Colonic mucosa (tissue), 4 donors: ENCODE measurements around the gene POMGNT2. TPM values are rescaled to one million over a fixed set of nuclear protein-coding genes. Genes with fewer than 3 reads are reported as not detected.

Experiments used
- DNase-seq: peaks from one replicate; pipeline ENCODE4 v3.0.0-alpha.2; 2020
- H3K27ac ChIP-seq: fragments of 200-600 bp; one replicate; pipeline ENCODE4 v1.8.0; 2021
- H3K27me3 ChIP-seq: fragments of 200-600 bp; one replicate; pipeline ENCODE4 v1.8.0; 2021
- H3K36me3 ChIP-seq: fragments of 200-600 bp; one replicate; pipeline ENCODE4 v1.8.0; 2021
- H3K4me1 ChIP-seq: fragments of 200-600 bp; one replicate; pipeline ENCODE4 v1.8.0; 2021; ENCODE audit warnings: mild to moderate bottlenecking
- H3K4me3 ChIP-seq: fragments of 200-600 bp; one replicate; pipeline ENCODE4 v1.8.0; 2021
- H3K9ac ChIP-seq, 2 donors: one replicate each; pipeline ENCODE4 v1.7.0; 2013; ENCODE audit warnings: control low read depth in 2 of 2, low read depth in 2 of 2, low read length in 2 of 2
- H3K9me3 ChIP-seq: fragments of 200-600 bp; one replicate; pipeline ENCODE4 v1.8.0; 2021
- intact Hi-C: fragments of 100-400 bp; cut with DNase I; formaldehyde crosslinking; loops from one replicate; pipeline ENCODE4 v1.14.1; 2022
- total RNA-seq, 2 donors: library from RNA; stranded (reverse); fragmentation: NEBNext Ultra II Directional in 1 of 2; extraction: Animal tissue kit (Norgen Biotek cat#: 25700) in 1 of 2; gene quantifications; one replicate each; pipeline ENCODE4 v1.2.1, GENCODE V29; 2021
- TF ChIP-seq, protein P1 (sequence below): fragments of 200-600 bp; IDR thresholded peaks from one replicate; pipeline ENCODE4 v1.8.0; 2022; ENCODE audit warnings: antibody characterized with exemption, mild to moderate bottlenecking
- donor health status: healthy.
- donor health status: DM: no; HTN: no; CAD: no.
- donor health status: DM: no; HTN: no; CAD: no.

POMGNT2 gene
- total RNA-seq, 2 donors from 2014 or later = 5.2 to 11.0 TPM

DNA sequence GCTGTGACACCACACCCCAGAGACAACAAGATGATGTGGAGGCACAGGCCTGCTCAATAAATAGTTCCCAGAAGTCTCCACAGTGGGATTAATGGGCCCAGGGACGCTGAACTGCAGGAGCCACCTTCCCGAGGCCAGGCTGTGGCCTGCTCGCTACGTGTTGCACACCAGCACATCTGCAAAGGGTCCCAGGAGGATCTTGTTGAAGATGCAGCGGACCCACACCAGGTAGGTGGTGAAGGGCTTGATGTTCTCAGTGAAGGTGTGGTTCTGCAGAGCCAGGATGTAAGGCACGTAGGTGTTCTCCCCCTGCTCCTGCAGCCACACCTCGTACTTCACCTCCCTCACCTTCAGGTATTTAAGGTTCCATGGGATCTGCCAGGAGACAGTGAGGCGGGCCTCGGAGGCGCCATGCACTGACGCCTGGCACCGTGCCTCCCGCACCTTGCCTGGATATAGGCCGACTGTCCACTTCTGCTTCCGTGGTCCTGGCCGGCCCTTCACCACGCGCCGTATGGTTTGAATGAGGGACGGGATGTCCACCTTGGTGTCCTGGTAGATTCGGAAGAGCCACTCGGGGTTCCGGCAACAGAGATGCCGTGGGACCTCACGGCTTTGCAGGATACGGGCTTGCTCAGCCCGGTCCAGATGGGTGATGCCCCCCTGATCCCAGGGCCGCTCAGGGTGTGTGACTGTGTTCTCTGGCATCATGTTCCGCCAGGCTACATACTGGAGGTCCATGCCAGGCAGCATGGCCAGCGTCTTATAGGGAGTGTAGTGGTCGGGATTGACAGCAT lies 26.1 kb downstream of the POMGNT2 start:
- intact Hi-C loops = no loop called here
- H3K9ac ChIP-seq = no peak overlapping the region
- H3K4me3 ChIP-seq = no peak overlapping the region
- H3K4me1 ChIP-seq = no peaks in the 10 kb centered on the region
- DNase-seq = no peak
- no peaks in the 10 kb centered on the region for H3K9me3 ChIP-seq
- no peak overlapping the region for H3K27ac ChIP-seq
- TF ChIP-seq, protein P1, sequence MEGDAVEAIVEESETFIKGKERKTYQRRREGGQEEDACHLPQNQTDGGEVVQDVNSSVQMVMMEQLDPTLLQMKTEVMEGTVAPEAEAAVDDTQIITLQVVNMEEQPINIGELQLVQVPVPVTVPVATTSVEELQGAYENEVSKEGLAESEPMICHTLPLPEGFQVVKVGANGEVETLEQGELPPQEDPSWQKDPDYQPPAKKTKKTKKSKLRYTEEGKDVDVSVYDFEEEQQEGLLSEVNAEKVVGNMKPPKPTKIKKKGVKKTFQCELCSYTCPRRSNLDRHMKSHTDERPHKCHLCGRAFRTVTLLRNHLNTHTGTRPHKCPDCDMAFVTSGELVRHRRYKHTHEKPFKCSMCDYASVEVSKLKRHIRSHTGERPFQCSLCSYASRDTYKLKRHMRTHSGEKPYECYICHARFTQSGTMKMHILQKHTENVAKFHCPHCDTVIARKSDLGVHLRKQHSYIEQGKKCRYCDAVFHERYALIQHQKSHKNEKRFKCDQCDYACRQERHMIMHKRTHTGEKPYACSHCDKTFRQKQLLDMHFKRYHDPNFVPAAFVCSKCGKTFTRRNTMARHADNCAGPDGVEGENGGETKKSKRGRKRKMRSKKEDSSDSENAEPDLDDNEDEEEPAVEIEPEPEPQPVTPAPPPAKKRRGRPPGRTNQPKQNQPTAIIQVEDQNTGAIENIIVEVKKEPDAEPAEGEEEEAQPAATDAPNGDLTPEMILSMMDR = no peak
- no peaks in the 10 kb centered on the region for H3K27me3 ChIP-seq
- no peaks in the 10 kb centered on the region for H3K36me3 ChIP-seq

DNA sequence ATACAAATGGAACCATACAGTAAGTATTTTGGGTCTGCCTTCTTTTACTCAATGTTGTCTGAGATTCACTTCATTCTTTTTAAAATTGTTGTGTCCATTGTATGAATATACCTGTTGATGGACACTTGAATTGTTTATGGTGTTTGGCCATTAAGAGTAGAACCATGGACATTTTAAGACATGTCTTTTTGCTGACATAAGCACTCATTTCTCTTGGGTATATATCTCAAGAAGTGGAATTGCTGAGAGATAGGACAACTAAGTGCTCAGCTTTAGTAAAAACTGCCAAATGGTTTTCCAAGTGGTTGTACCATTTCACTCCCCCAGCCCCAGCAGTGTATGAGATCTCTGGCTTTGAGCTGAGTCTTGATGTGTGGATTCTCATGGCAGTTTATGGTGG lies 28.2 kb downstream of the POMGNT2 start:
- no peaks in the 10 kb centered on the region for H3K36me3 ChIP-seq
- TF ChIP-seq, protein P1 = no peak
- no peak overlapping the region for H3K9ac ChIP-seq
- H3K9me3 ChIP-seq = no peaks in the 10 kb centered on the region
- H3K4me1 ChIP-seq = no peaks in the 10 kb centered on the region
- H3K4me3 ChIP-seq = no peak overlapping the region
- H3K27me3 ChIP-seq = no peaks in the 10 kb centered on the region
- intact Hi-C loops = no loop called here
- no peak for DNase-seq
- H3K27ac ChIP-seq = no peak overlapping the region

DNA sequence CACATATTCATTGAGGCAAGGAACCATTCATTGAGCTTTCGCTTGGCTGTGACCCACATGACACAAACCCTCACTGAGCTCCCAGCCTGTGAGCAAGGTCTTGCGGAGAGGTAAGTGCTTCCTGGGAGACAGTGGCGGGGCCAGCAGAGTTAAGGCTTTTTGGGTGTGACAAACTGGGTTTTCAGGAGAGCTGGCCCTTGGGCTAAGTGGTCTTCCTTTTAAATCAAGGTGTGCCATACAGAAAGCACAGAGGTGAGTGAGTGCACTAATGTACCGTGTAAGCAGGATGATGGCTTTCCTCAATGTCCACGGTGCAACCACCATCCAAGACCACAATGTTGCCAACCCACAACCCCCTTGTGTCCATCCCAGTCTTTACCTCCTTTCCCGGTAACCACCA lies 28.6 kb downstream of the POMGNT2 start:
- no peaks in the 10 kb centered on the region for H3K36me3 ChIP-seq
- H3K9ac ChIP-seq = no peak overlapping the region
- H3K4me1 ChIP-seq = no peaks in the 10 kb centered on the region
- TF ChIP-seq, protein P1 = no peak
- H3K9me3 ChIP-seq = no peaks in the 10 kb centered on the region
- DNase-seq = no peak
- intact Hi-C loops = no loop called here
- no peaks in the 10 kb centered on the region for H3K27me3 ChIP-seq
- H3K4me3 ChIP-seq = no peak overlapping the region
- no peak overlapping the region for H3K27ac ChIP-seq

DNA sequence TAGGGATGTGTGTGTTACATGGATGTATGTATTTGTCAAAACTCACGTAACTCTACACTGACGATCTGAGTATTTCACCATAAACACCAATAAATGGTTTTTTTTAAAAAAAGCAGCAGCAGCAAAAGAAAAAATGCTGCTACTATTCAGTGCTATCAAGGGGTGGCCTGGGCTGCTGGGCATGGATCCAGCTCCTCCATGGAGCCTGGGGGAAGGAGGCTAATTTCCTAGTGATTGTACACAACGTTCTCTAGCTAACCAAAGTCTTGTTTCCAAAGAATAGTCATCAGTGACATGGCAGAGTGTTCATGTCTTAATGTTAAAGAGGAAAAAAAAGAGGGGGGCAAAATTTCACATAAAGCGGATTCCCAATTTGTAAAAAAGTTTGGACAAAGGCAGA lies 29.0 kb downstream of the POMGNT2 start:
- intact Hi-C loops = no loop called here

DNA sequence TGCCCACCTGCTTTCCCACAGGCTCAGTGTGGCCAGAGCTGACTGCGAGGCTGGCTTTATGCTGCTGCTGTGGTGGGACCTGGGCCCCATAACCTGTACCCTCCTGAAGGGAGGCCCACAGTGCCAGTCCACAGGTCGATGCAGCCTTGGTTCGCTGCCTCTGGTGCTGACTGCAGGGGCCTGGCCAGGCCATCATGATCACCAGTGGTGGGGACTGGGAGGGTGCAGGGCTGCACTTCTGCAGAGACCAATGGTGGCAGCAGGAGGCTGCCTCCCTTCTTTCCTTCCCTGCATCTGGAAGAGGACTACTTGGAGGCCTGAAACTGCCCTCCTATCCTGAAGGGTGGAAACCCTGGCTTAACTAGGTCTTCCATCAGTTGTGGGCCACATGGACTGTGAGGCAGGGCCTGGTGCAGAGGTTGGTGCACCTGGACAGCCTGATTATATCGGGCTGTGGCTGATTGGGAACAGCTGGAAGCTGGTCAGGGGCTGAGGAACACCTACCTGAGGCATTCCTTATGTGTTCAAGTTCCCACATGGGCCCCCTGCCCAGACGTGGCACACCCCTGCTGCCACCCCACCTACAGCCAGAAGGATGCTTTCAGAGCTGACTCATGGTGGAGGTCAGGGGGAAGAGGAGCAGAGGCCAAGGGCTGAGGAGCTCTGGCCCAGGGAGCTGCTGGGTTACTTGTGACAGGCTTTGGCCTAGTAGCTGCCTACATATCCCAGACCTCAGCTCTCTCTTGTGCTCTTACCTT lies 29.8 kb downstream of the POMGNT2 start:
- no peak for DNase-seq
- intact Hi-C loops = no loop called here
- Histone ChIP-seq H3K4me3 (no peak overlapping the region), H3K4me1 (no peaks in the 10 kb centered on the region), H3K27me3 (no peaks in the 10 kb centered on the region), H3K36me3 (no peaks in the 10 kb centered on the region), H3K9me3 (no peaks in the 10 kb centered on the region), H3K27ac (no peak overlapping the region), H3K9ac (no peak overlapping the region)
- TF ChIP-seq, protein P1 = no peak

More for the DNA sequence above, 29.0 kb downstream of the POMGNT2 start:
- H3K9ac ChIP-seq = no peak overlapping the region
- no peaks in the 10 kb centered on the region for H3K36me3 ChIP-seq
- H3K27ac ChIP-seq = no peak overlapping the region
- no peak overlapping the region for H3K4me3 ChIP-seq
- no peaks in the 10 kb centered on the region for H3K27me3 ChIP-seq
- H3K4me1 ChIP-seq = no peaks in the 10 kb centered on the region
- no peak for DNase-seq
- TF ChIP-seq, protein P1 = no peak
- H3K9me3 ChIP-seq = no peaks in the 10 kb centered on the region
